SU-DHL-6 (cell line): ENCODE measurements around the gene SFT2D2.

Source experiments
- CTCF ChIP-seq: fragments of 200-600 bp; sonication (generic); IDR thresholded peaks from one replicate; pipeline ENCODE4 v1.5.1; 2017; ENCODE audit warnings: antibody characterized with exemption, mild to moderate bottlenecking, low read length, moderate library complexity; ENCODE audit not compliant: insufficient read depth, poor library complexity, severe bottlenecking
- EZH2phosphoT487 ChIP-seq: fragments of 200-600 bp; sonication (generic), shearing (Covaris generic); conservative IDR thresholded peaks from 2 replicates; pipeline ENCODE4 v1.6.1; 2018; ENCODE audit warnings: mild to moderate bottlenecking, antibody characterized with exemption, low read length, moderate library complexity, mixed read lengths

GRCh38 chr1:168297019-168297730 is 71.4 kb downstream of the SFT2D2 start:
- TF ChIP-seq CTCF (no peak), EZH2phosphoT487 (no peak)
